ENCODE measurements around the gene CFAP58. TPM values are rescaled to one million over a fixed set of nuclear protein-coding genes. Genes with fewer than 3 reads are reported as not detected.

CFAP58 gene
- total RNA-seq, 1 donor from 2014 or later: 1.1 TPM

GRCh38 chr10:104367904-104368303 lies 14.3 kb downstream of the CFAP58 start:
- intact Hi-C loops (cut with DNase I): no loop called here
- no peak for TF ChIP-seq CTCF (IDR thresholded peaks at IDR 0.05)
- H3K27me3 ChIP-seq (ENCODE audit: low read depth): no peaks in the 10 kb centered on the region
- no peaks in the 10 kb centered on the region for H3K36me3 ChIP-seq
- ATAC-seq (no peak), DNase-seq (no peak)
- no peaks in the 10 kb centered on the region for H3K9me3 ChIP-seq
- H3K27ac ChIP-seq: no peak overlapping the region
- H3K4me1 ChIP-seq: no peaks in the 10 kb centered on the region
- H3K4me3 ChIP-seq: no peak overlapping the region

GRCh38 chr10:104368381-104368780 lies 14.7 kb downstream of the CFAP58 start:
- Histone ChIP-seq H3K4me1 (no peaks in the 10 kb centered on the region), H3K36me3 (no peaks in the 10 kb centered on the region), H3K4me3 (no peak overlapping the region), H3K9me3 (no peaks in the 10 kb centered on the region), H3K27ac (no peak overlapping the region), H3K27me3 (ENCODE audit: low read depth) (no peaks in the 10 kb centered on the region)
- intact Hi-C loops (cut with DNase I): no loop called here
- DNase-seq (no peak), ATAC-seq (no peak)
- no peak for TF ChIP-seq CTCF (IDR thresholded peaks at IDR 0.05)

GRCh38 chr10:104371753-104372152 lies 18.1 kb downstream of the CFAP58 start:
- ATAC-seq (no peak), DNase-seq (no peak)
- no peaks in the 10 kb centered on the region for H3K4me1 ChIP-seq
- H3K4me3 ChIP-seq: no peak overlapping the region
- no peaks in the 10 kb centered on the region for H3K36me3 ChIP-seq
- no peak overlapping the region for H3K27ac ChIP-seq
- intact Hi-C loops (cut with DNase I): no loop called here
- H3K9me3 ChIP-seq: no peaks in the 10 kb centered on the region
- H3K27me3 ChIP-seq (ENCODE audit: low read depth): no peaks in the 10 kb centered on the region
- TF ChIP-seq CTCF (IDR thresholded peaks at IDR 0.05): no peak

GRCh38 chr10:104374591-104374990 lies 21.0 kb downstream of the CFAP58 start:
- Histone ChIP-seq H3K4me3 (no peak overlapping the region), H3K4me1 (no peaks in the 10 kb centered on the region), H3K27ac (no peak overlapping the region), H3K36me3 (no peaks in the 10 kb centered on the region), H3K27me3 (ENCODE audit: low read depth) (no peaks in the 10 kb centered on the region), H3K9me3 (no peaks in the 10 kb centered on the region)
- intact Hi-C loops (cut with DNase I): no loop called here
- no peak for TF ChIP-seq CTCF (IDR thresholded peaks at IDR 0.05)
- DNase-seq (no peak), ATAC-seq (no peak)

- Histone ChIP-seq H3K36me3 (no peaks in the 10 kb centered on the region), H3K4me3 (no peak overlapping the region), H3K4me1 (no peaks in the 10 kb centered on the region), H3K9me3 (no peaks in the 10 kb centered on the region), H3K27me3 (ENCODE audit: low read depth) (no peaks in the 10 kb centered on the region), H3K27ac (no peak overlapping the region)
- ATAC-seq (no peak), DNase-seq (no peak)
- TF ChIP-seq CTCF (IDR thresholded peaks at IDR 0.05): no peak
- intact Hi-C loops (cut with DNase I): no loop called here
Observed at GRCh38 chr10:104376784-104377300, 23.2 kb downstream of the CFAP58 start.

GRCh38 chr10:104380336-104380735 lies 26.7 kb downstream of the CFAP58 start:
- H3K27ac ChIP-seq: no peak overlapping the region
- TF ChIP-seq CTCF (IDR thresholded peaks at IDR 0.05): no peak
- intact Hi-C loops (cut with DNase I): no loop called here
- H3K4me1 ChIP-seq: no peaks in the 10 kb centered on the region
- H3K9me3 ChIP-seq: no peaks in the 10 kb centered on the region
- ATAC-seq (no peak), DNase-seq (no peak)
- peaks cover 6% of the 10 kb centered on the region for H3K27me3 ChIP-seq (ENCODE audit: low read depth)
- no peaks in the 10 kb centered on the region for H3K36me3 ChIP-seq
- H3K4me3 ChIP-seq: no peak overlapping the region

Measured in lower lobe of right lung (tissue), 2 donors.